MM.1S (cell line): ENCODE measurements around the gene COL4A3.

Source experiments
- EZH2 ChIP-seq: fragments of 300-600 bp; sonication (generic); optimal IDR thresholded peaks from 2 replicates; pipeline ENCODE3; 2017; ENCODE audit warnings: low read depth, mild to moderate bottlenecking, antibody characterized with exemption, low read length, mixed read lengths
- EZH2phosphoT487 ChIP-seq: fragments of 300-600 bp; sonication (generic); IDR thresholded peaks from 2 replicates; pipeline ENCODE4 v1.6.1; 2018; ENCODE audit warnings: antibody characterized with exemption, low read length
- TF ChIP-seq, protein P1 (sequence below): fragments of 300-600 bp; sonication (generic); IDR thresholded peaks from 2 replicates; pipeline ENCODE4 v1.5.1; 2016; ENCODE audit warnings: antibody characterized with exemption, low read length, mixed read lengths

- TF ChIP-seq, protein P1, sequence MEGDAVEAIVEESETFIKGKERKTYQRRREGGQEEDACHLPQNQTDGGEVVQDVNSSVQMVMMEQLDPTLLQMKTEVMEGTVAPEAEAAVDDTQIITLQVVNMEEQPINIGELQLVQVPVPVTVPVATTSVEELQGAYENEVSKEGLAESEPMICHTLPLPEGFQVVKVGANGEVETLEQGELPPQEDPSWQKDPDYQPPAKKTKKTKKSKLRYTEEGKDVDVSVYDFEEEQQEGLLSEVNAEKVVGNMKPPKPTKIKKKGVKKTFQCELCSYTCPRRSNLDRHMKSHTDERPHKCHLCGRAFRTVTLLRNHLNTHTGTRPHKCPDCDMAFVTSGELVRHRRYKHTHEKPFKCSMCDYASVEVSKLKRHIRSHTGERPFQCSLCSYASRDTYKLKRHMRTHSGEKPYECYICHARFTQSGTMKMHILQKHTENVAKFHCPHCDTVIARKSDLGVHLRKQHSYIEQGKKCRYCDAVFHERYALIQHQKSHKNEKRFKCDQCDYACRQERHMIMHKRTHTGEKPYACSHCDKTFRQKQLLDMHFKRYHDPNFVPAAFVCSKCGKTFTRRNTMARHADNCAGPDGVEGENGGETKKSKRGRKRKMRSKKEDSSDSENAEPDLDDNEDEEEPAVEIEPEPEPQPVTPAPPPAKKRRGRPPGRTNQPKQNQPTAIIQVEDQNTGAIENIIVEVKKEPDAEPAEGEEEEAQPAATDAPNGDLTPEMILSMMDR, result no peak
- TF ChIP-seq EZH2 (no peak), EZH2phosphoT487 (no peak)
Measured at GRCh38 chr2:227146456-227146855, 18.0 kb upstream of the COL4A3 start.
